ENCODE results near the gene PLCL2.

- TF ChIP-seq SP1 (IDR thresholded peaks at IDR 0.05; ENCODE audit: low read depth, low read length) (no peak), RAD21 (IDR thresholded peaks at IDR 0.05; ENCODE audit: insufficient read depth, low read depth, low read length) (no peak), ZNF274 (IDR thresholded peaks at IDR 0.05; ENCODE audit: insufficient read depth, insufficient read length) (no peak), MXI1 (IDR thresholded peaks at IDR 0.05; ENCODE audit: low read depth, low read length) (peak; percentile 52)
- TF ChIP-seq, protein P1, sequence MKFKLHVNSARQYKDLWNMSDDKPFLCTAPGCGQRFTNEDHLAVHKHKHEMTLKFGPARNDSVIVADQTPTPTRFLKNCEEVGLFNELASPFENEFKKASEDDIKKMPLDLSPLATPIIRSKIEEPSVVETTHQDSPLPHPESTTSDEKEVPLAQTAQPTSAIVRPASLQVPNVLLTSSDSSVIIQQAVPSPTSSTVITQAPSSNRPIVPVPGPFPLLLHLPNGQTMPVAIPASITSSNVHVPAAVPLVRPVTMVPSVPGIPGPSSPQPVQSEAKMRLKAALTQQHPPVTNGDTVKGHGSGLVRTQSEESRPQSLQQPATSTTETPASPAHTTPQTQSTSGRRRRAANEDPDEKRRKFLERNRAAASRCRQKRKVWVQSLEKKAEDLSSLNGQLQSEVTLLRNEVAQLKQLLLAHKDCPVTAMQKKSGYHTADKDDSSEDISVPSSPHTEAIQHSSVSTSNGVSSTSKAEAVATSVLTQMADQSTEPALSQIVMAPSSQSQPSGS (IDR thresholded peaks at IDR 0.05; ENCODE audit: low read length), result 0 out of 2 replicates have a peak, but pooled peaks have one; percentile 46
- TF ChIP-seq, protein P2, sequence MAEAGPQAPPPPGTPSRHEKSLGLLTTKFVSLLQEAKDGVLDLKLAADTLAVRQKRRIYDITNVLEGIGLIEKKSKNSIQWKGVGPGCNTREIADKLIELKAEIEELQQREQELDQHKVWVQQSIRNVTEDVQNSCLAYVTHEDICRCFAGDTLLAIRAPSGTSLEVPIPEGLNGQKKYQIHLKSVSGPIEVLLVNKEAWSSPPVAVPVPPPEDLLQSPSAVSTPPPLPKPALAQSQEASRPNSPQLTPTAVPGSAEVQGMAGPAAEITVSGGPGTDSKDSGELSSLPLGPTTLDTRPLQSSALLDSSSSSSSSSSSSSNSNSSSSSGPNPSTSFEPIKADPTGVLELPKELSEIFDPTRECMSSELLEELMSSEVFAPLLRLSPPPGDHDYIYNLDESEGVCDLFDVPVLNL (IDR thresholded peaks at IDR 0.05; ENCODE audit: low read depth, low read length), result no peak
- TF ChIP-seq, protein P3, sequence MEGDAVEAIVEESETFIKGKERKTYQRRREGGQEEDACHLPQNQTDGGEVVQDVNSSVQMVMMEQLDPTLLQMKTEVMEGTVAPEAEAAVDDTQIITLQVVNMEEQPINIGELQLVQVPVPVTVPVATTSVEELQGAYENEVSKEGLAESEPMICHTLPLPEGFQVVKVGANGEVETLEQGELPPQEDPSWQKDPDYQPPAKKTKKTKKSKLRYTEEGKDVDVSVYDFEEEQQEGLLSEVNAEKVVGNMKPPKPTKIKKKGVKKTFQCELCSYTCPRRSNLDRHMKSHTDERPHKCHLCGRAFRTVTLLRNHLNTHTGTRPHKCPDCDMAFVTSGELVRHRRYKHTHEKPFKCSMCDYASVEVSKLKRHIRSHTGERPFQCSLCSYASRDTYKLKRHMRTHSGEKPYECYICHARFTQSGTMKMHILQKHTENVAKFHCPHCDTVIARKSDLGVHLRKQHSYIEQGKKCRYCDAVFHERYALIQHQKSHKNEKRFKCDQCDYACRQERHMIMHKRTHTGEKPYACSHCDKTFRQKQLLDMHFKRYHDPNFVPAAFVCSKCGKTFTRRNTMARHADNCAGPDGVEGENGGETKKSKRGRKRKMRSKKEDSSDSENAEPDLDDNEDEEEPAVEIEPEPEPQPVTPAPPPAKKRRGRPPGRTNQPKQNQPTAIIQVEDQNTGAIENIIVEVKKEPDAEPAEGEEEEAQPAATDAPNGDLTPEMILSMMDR (IDR thresholded peaks at IDR 0.05 in 2 of 3, conservative IDR thresholded peaks at IDR 0.05 in 1 of 3; ENCODE audit: control insufficient read depth in 2 of 3, extremely low read depth in 1 of 3, insufficient read depth in 1 of 3, low read depth in 3 of 3, low read length in 3 of 3), result no peak
These were observed 4.2 kb downstream of the PLCL2 start for GRCh38 chr3:16888785-16889607.

All from GM12878 (cell line).